Duodenal mucosa (tissue), 2 donors: ENCODE measurements around the gene NFATC2.

Source experiments
- H3K27ac ChIP-seq: one replicate; pipeline ENCODE4 v1.7.0; 2013; ENCODE audit warnings: low read depth, low read length
- H3K27me3 ChIP-seq, 2 donors: one replicate each; pipeline ENCODE4 v1.7.0; 2013; ENCODE audit warnings: low read length in 2 of 2, control low read depth in 1 of 2; ENCODE audit not compliant: insufficient read depth in 2 of 2, control insufficient read depth in 1 of 2
- H3K36me3 ChIP-seq, 2 donors: one replicate each; pipeline ENCODE4 v1.7.0; 2013; ENCODE audit warnings: low read length in 2 of 2, control low read depth in 1 of 2; ENCODE audit not compliant: insufficient read depth in 2 of 2, control insufficient read depth in 1 of 2
- H3K4me1 ChIP-seq, 2 donors: one replicate each; pipeline ENCODE4 v1.7.0; 2013; ENCODE audit warnings: low read length in 2 of 2, control low read depth in 1 of 2; ENCODE audit not compliant: insufficient read depth in 2 of 2, control insufficient read depth in 1 of 2
- H3K4me3 ChIP-seq, 2 donors: one replicate each; pipeline ENCODE4 v1.7.0; 2013; ENCODE audit warnings: low read length in 2 of 2, low read depth in 1 of 2
- H3K9ac ChIP-seq, 2 donors: one replicate each; pipeline ENCODE4 v1.7.0; 2013; ENCODE audit warnings: low read length in 2 of 2, low read depth in 1 of 2
- H3K9me3 ChIP-seq, 2 donors: one replicate each; pipeline ENCODE4 v1.7.0; 2013; ENCODE audit warnings: low read length in 2 of 2, control low read depth in 1 of 2; ENCODE audit not compliant: control insufficient read depth in 1 of 2

Gene NFATC2

DNA sequence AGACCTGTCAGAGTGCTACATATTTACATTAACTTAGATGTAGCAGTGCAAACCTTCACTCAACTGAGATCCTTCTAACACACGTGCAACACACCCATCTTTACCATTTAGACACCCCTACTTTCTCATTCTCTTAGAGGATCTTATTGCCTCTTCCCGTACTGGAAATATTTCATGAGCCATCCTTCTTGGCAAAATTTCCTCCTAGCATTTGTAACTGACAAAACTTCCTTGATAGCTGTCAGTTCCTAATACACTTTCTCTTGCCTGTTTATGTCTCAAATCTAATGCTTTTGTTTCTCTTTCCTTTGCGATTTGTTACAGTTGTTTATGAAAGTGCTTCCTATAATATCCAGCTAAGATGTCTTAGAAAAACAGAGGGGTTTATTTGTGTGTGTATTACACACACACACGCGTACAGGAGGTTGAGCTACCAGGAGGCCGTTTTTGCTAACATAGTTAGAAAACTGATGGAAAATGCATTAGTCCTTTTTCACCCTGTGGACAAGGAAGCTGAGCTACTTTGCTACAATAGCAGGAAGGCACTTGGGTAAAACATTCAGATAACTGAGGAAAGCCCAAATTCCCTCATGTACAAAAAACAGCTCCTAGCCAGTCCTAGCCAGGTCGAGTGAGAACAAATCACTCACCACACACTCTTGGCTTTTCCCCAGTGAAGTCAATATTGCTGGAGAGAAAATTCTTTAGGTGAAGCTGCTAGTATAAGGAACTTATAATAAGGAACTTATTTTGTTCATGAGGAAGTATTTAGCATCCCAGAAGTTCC lies 153.6 kb downstream of the NFATC2 start:
- Histone ChIP-seq H3K9me3 (no peaks in the 10 kb centered on the region), H3K27me3 (no peaks in the 10 kb centered on the region), H3K4me3 (no peak overlapping the region), H3K27ac (no peak overlapping the region), H3K9ac (no peak overlapping the region), H3K4me1 (peaks cover 0 to 4% of the 10 kb centered on the region in 2 donors), H3K36me3 (peaks cover 20 to 33% of the 10 kb centered on the region in 2 donors)

DNA sequence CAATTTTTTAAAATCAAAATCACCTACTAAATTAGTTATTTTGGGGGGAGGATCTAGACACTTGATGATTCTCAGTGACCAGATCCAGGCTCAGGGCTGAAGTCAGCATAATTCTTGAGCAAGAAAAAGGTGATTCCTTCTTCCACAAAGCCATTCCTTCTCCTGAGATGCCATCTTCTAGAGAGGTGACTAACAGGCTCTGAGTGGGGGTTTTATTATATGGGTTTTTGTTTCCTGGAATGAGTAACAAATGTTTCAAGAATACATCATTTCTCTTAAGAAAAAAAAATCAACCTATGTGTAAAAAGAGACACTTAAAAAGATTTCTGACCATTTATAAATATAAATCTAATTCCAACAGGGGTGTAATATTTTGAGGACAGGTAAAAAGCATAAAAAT lies 154.3 kb downstream of the NFATC2 start:
- no peak overlapping the region for H3K27ac ChIP-seq
- no peaks in the 10 kb centered on the region for H3K27me3 ChIP-seq
- no peaks in the 10 kb centered on the region for H3K9me3 ChIP-seq
- H3K9ac ChIP-seq: no peak overlapping the region
- no peak overlapping the region for H3K4me3 ChIP-seq
- peaks cover 0 to 4% of the 10 kb centered on the region in 2 donors for H3K4me1 ChIP-seq
- H3K36me3 ChIP-seq: peaks cover 20 to 33% of the 10 kb centered on the region in 2 donors

DNA sequence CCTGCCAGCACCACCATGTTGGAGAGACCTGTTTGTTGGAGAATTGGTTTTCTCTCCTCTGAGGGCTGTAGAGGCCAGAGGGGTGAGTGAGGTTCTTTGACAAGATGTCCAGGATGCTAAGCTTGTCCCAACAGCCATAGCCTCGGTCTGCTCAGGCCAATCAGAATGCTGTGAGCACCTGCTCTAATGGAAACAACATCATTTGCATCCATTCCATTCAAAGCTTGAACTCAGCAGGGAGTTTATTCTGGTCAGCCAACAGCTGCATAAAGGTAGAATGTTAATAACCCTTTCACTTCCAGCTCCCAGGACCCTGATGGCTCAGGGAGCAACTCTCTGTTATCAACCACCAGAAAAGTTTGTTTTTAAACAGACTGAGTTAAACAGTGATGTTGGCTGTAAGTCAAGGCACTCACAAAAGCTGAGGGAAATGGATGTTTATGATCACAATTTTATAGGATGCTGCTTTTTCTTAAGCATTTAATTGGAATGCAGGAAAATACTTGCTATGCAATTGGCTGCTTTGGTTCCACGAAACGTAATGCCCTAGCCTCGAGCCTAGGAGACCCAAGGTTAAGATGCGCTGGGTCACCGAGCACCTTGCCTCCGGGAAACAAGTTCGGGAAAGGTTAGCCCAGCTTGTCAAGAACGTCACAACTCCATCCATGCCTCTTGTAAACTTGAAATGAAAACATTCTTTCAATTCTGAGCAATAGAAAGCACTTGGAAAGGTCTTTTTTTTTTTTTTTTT lies 155.2 kb downstream of the NFATC2 start:
- Histone ChIP-seq H3K4me3 (no peak overlapping the region), H3K9ac (no peak overlapping the region), H3K9me3 (no peaks in the 10 kb centered on the region), H3K27me3 (no peaks in the 10 kb centered on the region), H3K36me3 (peaks cover 13 to 25% of the 10 kb centered on the region in 2 donors), H3K27ac (no peak overlapping the region), H3K4me1 (peaks cover 0 to 4% of the 10 kb centered on the region in 2 donors)

DNA sequence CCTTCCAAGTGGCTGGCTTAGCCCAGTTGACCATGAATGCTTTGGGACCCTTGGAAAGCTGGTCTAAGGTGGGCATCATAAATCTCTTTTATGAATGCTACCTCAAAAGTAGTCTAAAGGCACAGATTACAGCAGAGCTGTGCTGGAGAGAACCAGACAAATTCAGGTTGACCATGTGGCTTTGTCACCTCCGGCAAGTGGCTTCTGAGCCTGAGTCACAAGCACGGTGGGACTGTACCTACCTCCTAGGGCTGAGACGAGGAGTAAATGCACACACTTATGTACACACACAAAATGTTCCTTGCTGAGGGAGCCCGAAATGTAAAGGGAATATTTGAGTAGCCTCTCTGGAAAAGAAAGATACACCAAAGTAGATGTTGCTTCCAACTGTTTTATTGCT lies 155.9 kb downstream of the NFATC2 start:
- Histone ChIP-seq H3K27me3 (no peaks in the 10 kb centered on the region), H3K4me3 (no peak overlapping the region), H3K9ac (no peak overlapping the region), H3K36me3 (peaks cover 9 to 22% of the 10 kb centered on the region in 2 donors), H3K4me1 (peaks cover 0 to 4% of the 10 kb centered on the region in 2 donors), H3K9me3 (no peaks in the 10 kb centered on the region), H3K27ac (no peak overlapping the region)

DNA sequence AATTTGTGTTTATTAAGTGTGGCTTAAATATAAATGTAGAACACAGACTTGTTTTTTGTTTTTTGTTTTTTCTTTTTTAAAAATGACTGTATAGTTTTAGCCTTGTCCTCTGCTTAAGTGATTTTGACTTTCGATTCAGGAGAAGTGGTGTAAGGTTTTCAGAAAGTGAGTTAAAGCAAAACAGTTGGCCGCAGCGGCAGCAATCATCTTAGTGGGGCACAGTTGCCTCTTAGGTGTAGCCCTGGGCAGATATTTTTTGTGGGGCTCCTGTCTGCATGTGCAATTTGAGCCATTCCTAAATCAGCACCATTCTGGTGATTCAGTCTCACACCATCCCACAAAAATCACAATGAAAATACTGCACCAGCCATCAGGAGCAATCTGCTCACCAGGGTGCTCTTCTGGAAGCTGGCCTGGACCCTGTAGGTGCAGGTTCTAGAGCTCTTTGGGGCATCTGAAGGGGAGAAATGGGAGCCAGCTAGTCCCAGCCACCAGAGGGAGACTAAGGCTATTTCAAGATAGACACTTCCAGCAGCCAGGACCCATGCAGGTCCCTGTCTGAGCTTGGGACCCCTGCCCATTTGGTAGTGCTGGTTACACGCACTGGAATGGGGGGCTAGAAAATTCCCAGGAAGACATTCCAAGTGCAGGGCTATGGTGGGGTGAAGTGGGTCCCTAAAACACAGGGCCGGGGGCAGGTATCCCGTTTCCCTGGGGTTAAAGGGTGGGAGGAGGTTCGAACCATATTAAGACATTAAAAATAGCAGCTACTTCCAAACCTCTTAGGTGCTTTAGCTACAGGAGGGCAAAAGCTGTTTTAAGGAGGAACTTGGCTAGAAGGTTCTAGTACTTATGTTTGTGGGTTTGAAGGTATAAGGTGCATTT lies 156.6 kb downstream of the NFATC2 start:
- Histone ChIP-seq H3K9ac (no peak overlapping the region), H3K27ac (no peak overlapping the region), H3K27me3 (no peaks in the 10 kb centered on the region)

DNA sequence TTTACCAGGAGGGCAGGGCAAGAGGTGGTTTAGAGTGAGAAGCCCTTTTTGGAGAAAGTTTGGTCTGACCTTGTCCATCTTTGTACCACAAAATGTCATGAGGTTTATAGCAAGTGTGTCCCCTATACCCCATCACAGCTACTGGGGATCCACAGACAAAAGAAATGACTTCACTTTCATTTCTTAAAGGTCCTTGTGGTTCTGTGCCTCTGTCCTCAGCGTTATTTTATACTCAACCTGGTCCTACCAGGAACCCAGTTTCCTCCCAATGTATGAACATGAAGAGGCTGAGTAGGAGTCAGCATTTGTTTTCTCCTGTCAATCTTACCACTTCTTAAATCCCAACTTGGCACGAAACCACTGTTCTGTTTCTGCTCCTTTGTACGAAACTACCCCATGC lies 157.6 kb downstream of the NFATC2 start:
- Histone ChIP-seq H3K4me1 (peaks cover 0 to 4% of the 10 kb centered on the region in 2 donors), H3K27me3 (no peaks in the 10 kb centered on the region), H3K9me3 (no peaks in the 10 kb centered on the region), H3K9ac (no peak overlapping the region), H3K36me3 (peaks cover 0 to 13% of the 10 kb centered on the region in 2 donors), H3K4me3 (no peak overlapping the region), H3K27ac (no peak overlapping the region)

More for the DNA sequence above, 156.6 kb downstream of the NFATC2 start:
- Histone ChIP-seq H3K36me3 (peaks cover 6 to 18% of the 10 kb centered on the region in 2 donors), H3K9me3 (no peaks in the 10 kb centered on the region), H3K4me1 (peaks cover 0 to 4% of the 10 kb centered on the region in 2 donors), H3K4me3 (no peak overlapping the region)

DNA sequence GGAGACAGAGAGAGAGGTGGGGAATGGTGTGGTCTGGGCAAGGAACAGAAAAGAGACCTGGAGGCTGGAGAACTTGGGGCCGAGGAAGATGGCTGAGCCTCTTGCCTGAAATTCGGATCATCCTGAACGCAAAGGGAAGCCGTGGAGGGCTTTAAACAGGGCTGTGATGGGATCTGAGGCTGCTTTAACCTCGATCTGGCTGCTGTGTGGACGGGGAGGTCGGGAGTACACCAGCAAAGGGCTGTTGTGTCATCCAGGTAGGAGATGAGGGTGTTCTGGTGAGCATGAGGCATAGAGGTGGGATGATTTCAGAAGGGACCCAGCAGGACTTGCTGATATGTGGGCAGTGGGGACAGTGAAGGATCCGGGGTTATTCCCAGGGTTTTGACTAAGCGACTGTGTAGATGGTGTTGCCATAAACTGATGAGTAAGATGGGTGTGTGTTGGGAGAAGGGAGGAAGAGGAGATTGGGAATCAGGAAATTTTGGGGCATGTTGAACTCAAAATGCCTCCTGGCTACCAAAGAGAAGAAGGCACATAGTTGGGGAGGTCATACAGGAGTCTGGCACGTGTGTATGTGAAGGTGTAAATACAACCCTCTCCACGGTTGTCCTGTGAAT lies 158.5 kb downstream of the NFATC2 start:
- H3K9ac ChIP-seq: no peak overlapping the region
- H3K4me1 ChIP-seq: peaks cover 0 to 4% of the 10 kb centered on the region in 2 donors
- no peak overlapping the region for H3K4me3 ChIP-seq
- no peaks in the 10 kb centered on the region for H3K27me3 ChIP-seq
- H3K27ac ChIP-seq: no peak overlapping the region
- H3K36me3 ChIP-seq: peaks cover 0 to 13% of the 10 kb centered on the region in 2 donors
- no peaks in the 10 kb centered on the region for H3K9me3 ChIP-seq

DNA sequence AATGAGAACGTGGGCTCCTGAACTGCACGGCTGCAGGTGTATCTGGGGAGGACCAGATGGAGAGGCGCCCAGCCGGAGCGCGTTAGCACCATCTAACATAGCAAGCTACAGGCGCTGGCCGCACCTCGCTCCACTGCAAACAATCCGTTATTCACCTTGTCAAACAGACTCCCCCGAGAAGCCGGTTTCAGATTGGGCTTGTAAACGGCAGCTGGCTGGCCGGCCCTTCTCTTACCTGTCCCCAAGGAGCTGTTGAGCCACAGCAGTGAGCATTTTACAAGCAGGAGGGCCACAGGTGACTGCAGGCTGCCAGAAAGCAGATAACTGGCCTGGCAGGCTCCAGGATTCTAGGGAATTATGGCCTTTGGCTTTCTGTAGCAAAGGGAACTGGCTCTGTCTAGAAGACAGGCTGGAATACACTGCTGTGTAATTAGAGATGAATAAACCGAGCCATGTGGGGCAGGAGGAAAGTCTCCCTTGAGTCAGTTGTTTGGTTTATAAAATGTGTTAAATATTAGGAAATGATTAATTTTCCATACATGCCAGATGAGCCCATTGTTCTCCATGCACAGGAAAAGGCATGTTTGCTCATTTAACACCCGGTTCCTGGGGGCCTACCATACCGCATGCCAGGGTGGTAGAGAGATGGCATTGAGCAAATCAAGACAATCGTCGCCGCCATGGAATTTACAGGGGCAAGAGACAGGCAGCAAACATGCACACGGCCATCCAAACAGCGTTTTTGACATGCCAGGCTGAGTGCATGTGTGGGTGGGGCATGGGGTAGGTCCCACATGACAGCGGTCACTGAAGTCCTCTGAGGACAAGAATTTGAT lies 159.3 kb downstream of the NFATC2 start:
- Histone ChIP-seq H3K27ac (no peak overlapping the region), H3K4me1 (peaks cover 0 to 4% of the 10 kb centered on the region in 2 donors), H3K27me3 (no peaks in the 10 kb centered on the region), H3K4me3 (no peak overlapping the region), H3K9me3 (no peaks in the 10 kb centered on the region), H3K9ac (no peak overlapping the region), H3K36me3 (peaks cover 0 to 13% of the 10 kb centered on the region in 2 donors)
